Smooth muscle cell (in vitro differentiated cells): ENCODE results near the gene SOBP. TPM values are rescaled to one million over a fixed set of nuclear protein-coding genes. Genes with fewer than 3 reads are reported as not detected.

Experiments
- DNase-seq: peaks from one replicate; lab custom pipeline; 2025; ENCODE audit not compliant: unreplicated experiment; lab: John Stamatoyannopoulos, UW
- H2AFZ ChIP-seq: fragments of 200-600 bp; sonication (generic); 2 replicates; pipeline ENCODE4 v1.6.0; 2016; ENCODE audit warnings: antibody characterized with exemption, low read depth, mild to moderate bottlenecking
- H3F3A ChIP-seq: fragments of 200-600 bp; sonication (generic); 2 replicates; pipeline ENCODE4 v1.6.0; 2017; ENCODE audit warnings: antibody characterized with exemption, low read depth
- H3K27ac ChIP-seq: fragments of 200-600 bp; sonication (generic); 2 replicates; pipeline ENCODE4 v1.5.1; 2016; ENCODE audit warnings: low read depth, mild to moderate bottlenecking
- H3K27me3 ChIP-seq: fragments of 200-600 bp; sonication (generic); 2 replicates; pipeline ENCODE4 v1.6.1; 2016; ENCODE audit warnings: low read depth, mild to moderate bottlenecking
- H3K36me3 ChIP-seq: fragments of 200-600 bp; sonication (generic); 2 replicates; pipeline ENCODE4 v1.5.1; 2016; ENCODE audit warnings: low read depth
- H3K4me1 ChIP-seq: fragments of 200-600 bp; sonication (generic); 2 replicates; pipeline ENCODE4 v1.5.1; 2016; ENCODE audit warnings: low read depth
- H3K4me2 ChIP-seq: fragments of 200-600 bp; sonication (generic); 2 replicates; pipeline ENCODE4 v1.6.0; 2016; ENCODE audit warnings: mild to moderate bottlenecking
- H3K4me3 ChIP-seq: fragments of 200-600 bp; sonication (generic); 2 replicates; pipeline ENCODE4 v1.5.1; 2016; ENCODE audit warnings: mild to moderate bottlenecking
- H3K79me2 ChIP-seq: fragments of 200-600 bp; sonication (generic); 2 replicates; pipeline ENCODE4 v1.6.0; 2016; ENCODE audit warnings: low read depth, mild to moderate bottlenecking
- H3K9ac ChIP-seq: fragments of 200-600 bp; sonication (generic); 2 replicates; pipeline ENCODE4 v1.6.0; 2016; ENCODE audit warnings: low read depth
- H3K9me3 ChIP-seq: fragments of 200-600 bp; sonication (generic); replicated peaks from 2 replicates; pipeline ENCODE4 v1.5.1; 2016; ENCODE audit warnings: low read depth
- H4K20me1 ChIP-seq: fragments of 200-600 bp; sonication (generic); 2 replicates; pipeline ENCODE4 v1.6.0; 2016; ENCODE audit warnings: low read depth
- WGBS: methylation state at CpG from one replicate; pipeline ENCODE4 v1.1.7; 2016; ENCODE audit warnings: low lambda C conversion rate; 5-methylcytosine and 5-hydroxymethylcytosine counted together
- polyA plus RNA-seq: library from polyadenylated mRNA; unstranded; fragments of >200 nt; fragmentation: Nextera tagmentation; extraction: Ambion mirVana; gene quantifications from 2 replicates; pipeline ENCODE4 v1.2.1, GENCODE V29; 2016
- total RNA-seq: library from RNA; depleted of rRNA; stranded (reverse); fragments of >200 nt; gene quantifications from 2 replicates; pipeline ENCODE4 v1.2.3, GENCODE V29; 2014
- TF ChIP-seq, protein P1 (sequence below): fragments of 200-600 bp; sonication (generic); IDR thresholded peaks from 2 replicates; pipeline ENCODE4 v1.5.1; 2017; ENCODE audit warnings: borderline replicate concordance, mild to moderate bottlenecking, antibody characterized with exemption; ENCODE audit not compliant: insufficient read depth, poor library complexity, severe bottlenecking

The SOBP gene
- total and polyA plus RNA-seq, 2 experiments from 2014 or later = 0.67 to 4.0 TPM

DNA sequence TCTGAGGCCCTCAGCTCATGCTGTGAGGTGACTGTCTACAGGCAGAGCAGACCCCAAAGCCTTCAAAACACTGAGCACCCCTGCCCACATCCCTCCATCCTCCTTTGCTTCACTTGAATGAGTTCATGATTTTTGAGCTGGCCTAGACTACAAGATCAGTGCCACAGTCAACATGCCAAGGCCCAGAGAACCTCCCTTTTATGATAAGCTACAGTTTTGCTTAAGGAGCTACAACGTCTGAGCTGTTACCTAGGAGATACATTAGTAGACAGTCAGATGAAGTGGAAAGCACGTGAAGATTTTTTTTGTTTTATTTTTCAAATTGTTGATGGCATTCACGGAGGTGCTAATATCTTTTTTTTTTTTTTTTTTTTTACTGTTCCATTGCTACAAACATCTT lies 139.0 kb downstream of the SOBP start:
- Histone ChIP-seq H3F3A (no peaks in the 10 kb centered on the region), H4K20me1 (no peaks in the 10 kb centered on the region), H3K79me2 (no peaks in the 10 kb centered on the region), H3K9ac (no peak overlapping the region), H3K27me3 (peaks cover 14% of the 10 kb centered on the region), H3K4me3 (no peak overlapping the region), H3K4me1 (peaks cover 9% of the 10 kb centered on the region), H3K9me3 (no peaks in the 10 kb centered on the region), H3K27ac (no peak overlapping the region), H3K36me3 (no peaks in the 10 kb centered on the region), H3K4me2 (no peak overlapping the region), H2AFZ (no peak overlapping the region)
- TF ChIP-seq, protein P1, sequence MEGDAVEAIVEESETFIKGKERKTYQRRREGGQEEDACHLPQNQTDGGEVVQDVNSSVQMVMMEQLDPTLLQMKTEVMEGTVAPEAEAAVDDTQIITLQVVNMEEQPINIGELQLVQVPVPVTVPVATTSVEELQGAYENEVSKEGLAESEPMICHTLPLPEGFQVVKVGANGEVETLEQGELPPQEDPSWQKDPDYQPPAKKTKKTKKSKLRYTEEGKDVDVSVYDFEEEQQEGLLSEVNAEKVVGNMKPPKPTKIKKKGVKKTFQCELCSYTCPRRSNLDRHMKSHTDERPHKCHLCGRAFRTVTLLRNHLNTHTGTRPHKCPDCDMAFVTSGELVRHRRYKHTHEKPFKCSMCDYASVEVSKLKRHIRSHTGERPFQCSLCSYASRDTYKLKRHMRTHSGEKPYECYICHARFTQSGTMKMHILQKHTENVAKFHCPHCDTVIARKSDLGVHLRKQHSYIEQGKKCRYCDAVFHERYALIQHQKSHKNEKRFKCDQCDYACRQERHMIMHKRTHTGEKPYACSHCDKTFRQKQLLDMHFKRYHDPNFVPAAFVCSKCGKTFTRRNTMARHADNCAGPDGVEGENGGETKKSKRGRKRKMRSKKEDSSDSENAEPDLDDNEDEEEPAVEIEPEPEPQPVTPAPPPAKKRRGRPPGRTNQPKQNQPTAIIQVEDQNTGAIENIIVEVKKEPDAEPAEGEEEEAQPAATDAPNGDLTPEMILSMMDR = no peak
- WGBS = 90% methylated on average over 3 of the region's 3 CpGs
- no peak for DNase-seq

DNA sequence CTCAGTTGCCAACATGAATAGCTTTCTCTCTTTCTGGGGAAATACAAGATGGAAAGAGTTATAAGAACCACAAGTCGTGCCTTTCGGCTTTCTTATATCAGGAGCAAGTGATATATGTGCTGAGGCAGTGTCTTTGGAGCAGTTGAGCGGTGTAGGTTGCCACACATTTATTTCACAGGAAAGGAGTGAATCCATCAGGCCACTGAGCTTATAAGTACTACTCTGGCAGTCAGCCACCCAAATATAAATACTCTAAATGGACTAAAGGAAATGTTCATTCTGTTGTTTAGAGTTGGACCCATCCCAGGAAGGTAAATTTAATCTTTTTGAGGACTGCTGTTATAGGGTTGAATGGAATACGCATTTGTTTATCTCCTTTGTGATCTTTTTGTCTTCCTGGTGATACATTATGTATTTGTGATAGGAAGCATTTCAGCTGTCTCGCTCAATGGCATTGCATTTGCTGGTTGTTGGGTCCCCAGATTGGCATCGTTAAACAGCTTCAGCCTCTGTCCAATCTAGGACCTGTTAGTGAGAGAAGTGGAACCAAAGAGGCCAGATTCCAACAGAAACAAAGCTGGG lies 139.7 kb downstream of the SOBP start:
- H3K4me3 ChIP-seq = no peak overlapping the region
- TF ChIP-seq, protein P1 = no peak
- no peak overlapping the region for H3K9ac ChIP-seq
- no peak overlapping the region for H3K27ac ChIP-seq
- H2AFZ ChIP-seq = no peak overlapping the region
- H3K4me2 ChIP-seq = no peak overlapping the region
- no peaks in the 10 kb centered on the region for H3K36me3 ChIP-seq
- H4K20me1 ChIP-seq = no peaks in the 10 kb centered on the region
- 97% methylated on average over 6 of the region's 6 CpGs for WGBS
- no peaks in the 10 kb centered on the region for H3K9me3 ChIP-seq
- peaks cover 9% of the 10 kb centered on the region for H3K4me1 ChIP-seq
- DNase-seq = no peak
- H3K27me3 ChIP-seq = peaks cover 20% of the 10 kb centered on the region
- H3K79me2 ChIP-seq = no peaks in the 10 kb centered on the region
- H3F3A ChIP-seq = no peaks in the 10 kb centered on the region

DNA sequence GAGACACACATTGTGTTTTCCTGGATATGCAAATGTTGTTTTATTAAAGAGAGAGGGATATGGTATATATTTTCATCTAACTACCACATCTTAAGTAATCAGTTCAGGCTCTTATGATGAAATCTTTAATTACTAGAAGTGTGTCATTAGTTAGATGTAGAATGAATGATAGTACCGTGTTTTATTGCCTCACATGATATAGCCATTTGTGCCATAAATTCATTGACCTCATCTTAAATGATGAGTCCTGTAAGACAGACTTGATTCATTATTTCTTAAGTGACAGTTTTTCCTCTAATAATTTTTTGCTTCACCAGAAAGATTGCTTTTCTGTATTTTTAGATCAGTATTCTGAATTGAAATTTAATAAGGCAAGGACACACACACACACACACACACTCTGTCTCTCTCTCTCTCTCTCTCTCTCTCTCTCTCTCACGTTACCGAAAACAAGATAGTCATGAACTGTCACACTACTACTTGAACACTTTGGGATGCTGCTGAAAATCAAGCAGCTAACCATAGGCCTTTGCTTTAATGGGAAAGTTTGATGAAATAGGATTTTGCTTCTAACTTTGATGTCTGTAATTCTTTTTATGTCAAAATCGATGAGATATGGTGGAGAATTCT lies 140.5 kb downstream of the SOBP start:
- no peak for DNase-seq
- Histone ChIP-seq H3K27me3 (peaks cover 25% of the 10 kb centered on the region), H3K36me3 (no peaks in the 10 kb centered on the region), H3K4me3 (no peak overlapping the region), H3K79me2 (no peaks in the 10 kb centered on the region), H3K4me2 (no peak overlapping the region), H3K27ac (no peak overlapping the region), H3K9me3 (no peaks in the 10 kb centered on the region), H3K4me1 (peaks cover 9% of the 10 kb centered on the region), H3K9ac (no peak overlapping the region), H2AFZ (no peak overlapping the region), H4K20me1 (no peaks in the 10 kb centered on the region), H3F3A (no peaks in the 10 kb centered on the region)
- TF ChIP-seq, protein P1 = no peak
- 93% methylated on average over 4 of the region's 4 CpGs for WGBS
